GM19395 (cell line): ENCODE measurements around the gene PPP1R1B.

Experiments used
- ATAC-seq: cut with Tn5 transposase; IDR thresholded peaks from one replicate; pipeline ENCODE4 v1.9.1; 2021; ENCODE audit warnings: mild to moderate bottlenecking, moderate library complexity; ENCODE audit not compliant: unreplicated experiment

PPP1R1B gene

GRCh38 chr17:39666231-39666600 lies 39.5 kb downstream of the PPP1R1B start:
- ATAC-seq, result no peak

- ATAC-seq, result no peak
Observed at GRCh38 chr17:39666601-39667261, 40.0 kb downstream of the PPP1R1B start.

- ATAC-seq, result no peak
Observed at GRCh38 chr17:39667262-39667944, 40.7 kb downstream of the PPP1R1B start.

GRCh38 chr17:39667945-39668924 lies 41.5 kb downstream of the PPP1R1B start, which contains the start of gene PNMT:
Gene PNMT (plus strand): TSS chr17:39668453. CDS start chr17:39668476, 23 bp downstream.
- ATAC-seq, result no peak

GRCh38 chr17:39669897-39670735 lies 43.4 kb downstream of the PPP1R1B start:
- ATAC-seq, result no peak

- ATAC-seq, result no peak
Observed at GRCh38 chr17:39670746-39671145, 44.0 kb downstream of the PPP1R1B start.

- no peak for ATAC-seq
Observed at GRCh38 chr17:39671651-39672521, 45.1 kb downstream of the PPP1R1B start.

GRCh38 chr17:39672522-39673334 lies 46.0 kb downstream of the PPP1R1B start:
- ATAC-seq, result no peak

- ATAC-seq, result no peak
Observed at GRCh38 chr17:39673335-39674081, 46.8 kb downstream of the PPP1R1B start.

GRCh38 chr17:39674179-39674578 lies 47.4 kb downstream of the PPP1R1B start:
- ATAC-seq, result no peak

- ATAC-seq, result no peak
Observed at GRCh38 chr17:39674702-39675389, 48.1 kb downstream of the PPP1R1B start.

- no peak for ATAC-seq
Observed at GRCh38 chr17:39675390-39676082, 48.8 kb downstream of the PPP1R1B start.

- no peak for ATAC-seq
Observed at GRCh38 chr17:39676198-39676819, 49.6 kb downstream of the PPP1R1B start.

GRCh38 chr17:39677072-39677471 lies 50.3 kb downstream of the PPP1R1B start:
- ATAC-seq, result no peak

GRCh38 chr17:39677542-39678339 lies 51.0 kb downstream of the PPP1R1B start:
- no peak for ATAC-seq
